Astrocyte (in vitro differentiated cells and primary cell): ENCODE results near the gene MEST.

Source experiments
- EZH2 ChIP-seq: IDR thresholded peaks from 2 replicates; pipeline ENCODE4 v1.6.1; 2012; ENCODE audit warnings: mild to moderate bottlenecking, low read length, inconsistent platforms; ENCODE audit not compliant: insufficient read depth
- TF ChIP-seq, protein P1 (sequence below): IDR thresholded peaks from 2 replicates; pipeline ENCODE4 v1.5.1; 2011; ENCODE audit warnings: low read depth, mild to moderate bottlenecking, inconsistent platforms, low read length, moderate library complexity; ENCODE audit not compliant: insufficient read depth

DNA sequence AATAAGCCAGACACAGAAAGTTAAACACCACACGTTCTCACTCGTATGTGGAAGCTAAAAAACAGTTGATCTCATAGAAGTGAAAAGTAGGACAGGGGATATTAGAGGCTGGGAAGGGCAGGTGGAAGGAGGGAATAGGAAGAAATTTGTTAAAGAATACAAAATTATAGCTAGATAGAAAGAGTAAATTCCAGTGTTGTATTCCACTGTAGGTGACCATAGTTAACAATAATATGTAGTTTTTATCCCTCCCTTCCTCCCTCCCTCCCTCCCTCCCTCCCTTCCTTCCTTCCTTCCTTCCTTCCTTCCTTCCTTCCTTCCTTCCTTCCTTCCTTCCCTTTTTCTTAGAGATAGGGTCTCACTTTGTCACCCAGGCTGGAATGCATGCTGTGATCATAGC is 19.9 kb upstream of the MEST start:
- TF ChIP-seq, protein P1, sequence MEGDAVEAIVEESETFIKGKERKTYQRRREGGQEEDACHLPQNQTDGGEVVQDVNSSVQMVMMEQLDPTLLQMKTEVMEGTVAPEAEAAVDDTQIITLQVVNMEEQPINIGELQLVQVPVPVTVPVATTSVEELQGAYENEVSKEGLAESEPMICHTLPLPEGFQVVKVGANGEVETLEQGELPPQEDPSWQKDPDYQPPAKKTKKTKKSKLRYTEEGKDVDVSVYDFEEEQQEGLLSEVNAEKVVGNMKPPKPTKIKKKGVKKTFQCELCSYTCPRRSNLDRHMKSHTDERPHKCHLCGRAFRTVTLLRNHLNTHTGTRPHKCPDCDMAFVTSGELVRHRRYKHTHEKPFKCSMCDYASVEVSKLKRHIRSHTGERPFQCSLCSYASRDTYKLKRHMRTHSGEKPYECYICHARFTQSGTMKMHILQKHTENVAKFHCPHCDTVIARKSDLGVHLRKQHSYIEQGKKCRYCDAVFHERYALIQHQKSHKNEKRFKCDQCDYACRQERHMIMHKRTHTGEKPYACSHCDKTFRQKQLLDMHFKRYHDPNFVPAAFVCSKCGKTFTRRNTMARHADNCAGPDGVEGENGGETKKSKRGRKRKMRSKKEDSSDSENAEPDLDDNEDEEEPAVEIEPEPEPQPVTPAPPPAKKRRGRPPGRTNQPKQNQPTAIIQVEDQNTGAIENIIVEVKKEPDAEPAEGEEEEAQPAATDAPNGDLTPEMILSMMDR: no peak
- no peak for TF ChIP-seq EZH2
